Measurements from ENCODE around the gene TRAPPC2.

TRAPPC2 gene

GRCh38 chrX:13695601-13696115 is 38.8 kb downstream of the TRAPPC2 start:
- no peaks in the 10 kb centered on the region for H4K20me1 ChIP-seq (ENCODE audit: control insufficient read depth, insufficient read depth, low read depth, low read length)
- no peaks in the 10 kb centered on the region for H3K9me2 ChIP-seq (replicated peaks; ENCODE audit: control insufficient read depth, low read length)
- peaks cover 92% of the 10 kb centered on the region for H3K4me1 ChIP-seq (ENCODE audit: control insufficient read depth, low read length)
- H3F3A ChIP-seq (ENCODE audit: control insufficient read depth, insufficient read depth) = peaks cover 7% of the 10 kb centered on the region
- H3K27ac ChIP-seq (ENCODE audit: low read depth, low read length) = no peak overlapping the region
- no peak for TF ChIP-seq EZH2phosphoT487 (IDR thresholded peaks at IDR 0.05; ENCODE audit: borderline replicate concordance, low read length)
- TF ChIP-seq, protein P1, sequence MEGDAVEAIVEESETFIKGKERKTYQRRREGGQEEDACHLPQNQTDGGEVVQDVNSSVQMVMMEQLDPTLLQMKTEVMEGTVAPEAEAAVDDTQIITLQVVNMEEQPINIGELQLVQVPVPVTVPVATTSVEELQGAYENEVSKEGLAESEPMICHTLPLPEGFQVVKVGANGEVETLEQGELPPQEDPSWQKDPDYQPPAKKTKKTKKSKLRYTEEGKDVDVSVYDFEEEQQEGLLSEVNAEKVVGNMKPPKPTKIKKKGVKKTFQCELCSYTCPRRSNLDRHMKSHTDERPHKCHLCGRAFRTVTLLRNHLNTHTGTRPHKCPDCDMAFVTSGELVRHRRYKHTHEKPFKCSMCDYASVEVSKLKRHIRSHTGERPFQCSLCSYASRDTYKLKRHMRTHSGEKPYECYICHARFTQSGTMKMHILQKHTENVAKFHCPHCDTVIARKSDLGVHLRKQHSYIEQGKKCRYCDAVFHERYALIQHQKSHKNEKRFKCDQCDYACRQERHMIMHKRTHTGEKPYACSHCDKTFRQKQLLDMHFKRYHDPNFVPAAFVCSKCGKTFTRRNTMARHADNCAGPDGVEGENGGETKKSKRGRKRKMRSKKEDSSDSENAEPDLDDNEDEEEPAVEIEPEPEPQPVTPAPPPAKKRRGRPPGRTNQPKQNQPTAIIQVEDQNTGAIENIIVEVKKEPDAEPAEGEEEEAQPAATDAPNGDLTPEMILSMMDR (IDR thresholded peaks at IDR 0.05; ENCODE audit: low read depth, low read length, poor library complexity, severe bottlenecking) = no peak
- H3K4me2 ChIP-seq (ENCODE audit: low read length) = no peak overlapping the region
- H3K36me3 ChIP-seq (ENCODE audit: control insufficient read depth, low read length) = peaks cover 11% of the 10 kb centered on the region
- H3K9me3 ChIP-seq (ENCODE audit: control insufficient read depth, insufficient read depth, low read length) = no peaks in the 10 kb centered on the region
- peaks cover 97% of the 10 kb centered on the region for H3K79me2 ChIP-seq (ENCODE audit: control insufficient read depth, low read length)
- no peak overlapping the region for H3K4me3 ChIP-seq (ENCODE audit: low read length)
- no peaks in the 10 kb centered on the region for H3K27me3 ChIP-seq (ENCODE audit: control insufficient read depth, low read length)

DNA sequence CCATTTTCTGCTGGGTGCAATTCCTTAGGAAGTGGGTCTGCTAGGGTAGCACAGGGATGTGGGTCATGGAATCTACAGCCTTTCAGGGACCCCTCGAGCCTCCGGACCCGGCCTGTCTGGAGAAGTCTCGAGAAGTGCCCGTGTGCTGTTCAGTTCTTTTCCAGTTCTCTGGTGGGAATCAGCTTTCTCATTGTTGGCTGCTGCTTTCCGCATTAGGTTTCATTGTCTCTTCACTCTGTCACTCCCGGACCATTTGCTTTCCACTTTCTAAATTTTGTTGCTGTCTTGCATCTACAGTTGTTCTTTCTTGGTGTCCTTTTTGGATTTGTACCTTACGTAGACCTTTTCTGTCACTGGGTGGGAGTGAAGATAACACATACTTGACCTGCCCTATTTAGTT is 39.4 kb downstream of the TRAPPC2 start:
- Histone ChIP-seq H3K4me1 (ENCODE audit: control insufficient read depth, low read length) (peaks cover 93% of the 10 kb centered on the region), H3K9me3 (ENCODE audit: control insufficient read depth, insufficient read depth, low read length) (no peaks in the 10 kb centered on the region), H3K27ac (ENCODE audit: low read depth, low read length) (no peak overlapping the region), H3K4me3 (ENCODE audit: low read length) (0 out of 2 replicates have a peak overlapping the region, but pooled peaks have one; percentile 28), H3K36me3 (ENCODE audit: control insufficient read depth, low read length) (peaks cover 14% of the 10 kb centered on the region), H3K4me2 (ENCODE audit: low read length) (peak overlapping the region; percentile 80), H3K79me2 (ENCODE audit: control insufficient read depth, low read length) (peaks cover 97% of the 10 kb centered on the region), H3K27me3 (ENCODE audit: control insufficient read depth, low read length) (no peaks in the 10 kb centered on the region), H3F3A (ENCODE audit: control insufficient read depth, insufficient read depth) (peaks cover 7% of the 10 kb centered on the region), H4K20me1 (ENCODE audit: control insufficient read depth, insufficient read depth, low read depth, low read length) (no peaks in the 10 kb centered on the region), H3K9me2 (replicated peaks; ENCODE audit: control insufficient read depth, low read length) (no peaks in the 10 kb centered on the region)
- no peak for TF ChIP-seq EZH2phosphoT487 (IDR thresholded peaks at IDR 0.05; ENCODE audit: borderline replicate concordance, low read length)
- TF ChIP-seq, protein P1 (IDR thresholded peaks at IDR 0.05; ENCODE audit: low read depth, low read length, poor library complexity, severe bottlenecking) = no peak

DNA sequence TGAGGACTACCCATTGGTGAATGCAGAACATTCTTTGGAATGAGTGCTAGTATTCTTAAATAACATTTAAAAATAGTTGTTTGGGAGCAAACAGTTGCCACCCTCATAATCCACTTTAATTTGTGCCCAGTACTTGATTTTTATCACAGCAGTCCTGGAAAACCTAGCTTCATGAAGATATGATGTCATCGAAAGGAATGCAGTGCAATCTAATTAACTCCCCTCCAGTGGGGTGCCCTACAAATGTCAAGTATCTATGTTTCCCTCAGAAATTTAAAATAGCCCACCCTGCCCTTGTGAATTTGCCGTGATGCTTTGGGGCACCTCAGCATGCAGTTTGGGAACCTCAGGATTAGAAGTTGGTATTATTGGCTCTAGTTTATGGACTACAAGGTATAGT is 40.1 kb downstream of the TRAPPC2 start:
- Histone ChIP-seq H3K4me3 (ENCODE audit: low read length) (peak overlapping the region; percentile 28; the same call in 1 of the 2 replicates), H3K4me2 (ENCODE audit: low read length) (peak overlapping the region; percentile 80), H3K27me3 (ENCODE audit: control insufficient read depth, low read length) (no peaks in the 10 kb centered on the region), H3K4me1 (ENCODE audit: control insufficient read depth, low read length) (peaks cover 90% of the 10 kb centered on the region), H3K9me2 (replicated peaks; ENCODE audit: control insufficient read depth, low read length) (no peaks in the 10 kb centered on the region), H4K20me1 (ENCODE audit: control insufficient read depth, insufficient read depth, low read depth, low read length) (no peaks in the 10 kb centered on the region), H3K9me3 (ENCODE audit: control insufficient read depth, insufficient read depth, low read length) (no peaks in the 10 kb centered on the region), H3F3A (ENCODE audit: control insufficient read depth, insufficient read depth) (peaks cover 7% of the 10 kb centered on the region), H3K27ac (ENCODE audit: low read depth, low read length) (no peak overlapping the region), H3K79me2 (ENCODE audit: control insufficient read depth, low read length) (peaks cover 98% of the 10 kb centered on the region), H3K36me3 (ENCODE audit: control insufficient read depth, low read length) (peaks cover 14% of the 10 kb centered on the region)
- no peak for TF ChIP-seq EZH2phosphoT487 (IDR thresholded peaks at IDR 0.05; ENCODE audit: borderline replicate concordance, low read length)
- TF ChIP-seq, protein P1 (IDR thresholded peaks at IDR 0.05; ENCODE audit: low read depth, low read length, poor library complexity, severe bottlenecking) = no peak

All from DOHH2 (cell line).